C4-2B (cell line): ENCODE data around the gene RPH3AL.
"Not testable (repeated sequence)": the region's sequence is repeated elsewhere in the genome, so short reads cannot be mapped to it uniquely, and the experiment has no call there.

ENCODE experiments used
- H3K27ac ChIP-seq: fragments of 450-650 bp; 2 replicates; pipeline ENCODE4 v1.5.1; 2017
- CTCF ChIP-seq: fragments of 450-650 bp; conservative IDR thresholded peaks from 2 replicates; pipeline ENCODE4 v1.5.1; 2017; ENCODE audit warnings: mild to moderate bottlenecking
- ZFX ChIP-seq: fragments of 450-650 bp; IDR thresholded peaks from 2 replicates; pipeline ENCODE4 v1.6.1; 2017

Gene RPH3AL

GRCh38 chr17:319266-319665 is 33.3 kb downstream of the RPH3AL start:
- no peak for TF ChIP-seq ZFX

GRCh38 chr17:317070-317469 is 35.5 kb downstream of the RPH3AL start:
- H3K27ac ChIP-seq: not testable (repeated sequence)

More at GRCh38 chr17:319266-319665, 33.3 kb downstream of the RPH3AL start:
- H3K27ac ChIP-seq: no peak overlapping the region

- not testable (repeated sequence) for H3K27ac ChIP-seq
These were observed 37.2 kb downstream of the RPH3AL start for GRCh38 chr17:315399-315798.

- H3K27ac ChIP-seq: not testable (repeated sequence)
These were observed 38.0 kb downstream of the RPH3AL start for GRCh38 chr17:314614-314944.

GRCh38 chr17:313911-314613 is 38.5 kb downstream of the RPH3AL start:
- TF ChIP-seq CTCF (no peak), ZFX (no peak)
- no peak overlapping the region for H3K27ac ChIP-seq

GRCh38 chr17:313231-313630 is 39.4 kb downstream of the RPH3AL start:
- no peak overlapping the region for H3K27ac ChIP-seq
- no peak for TF ChIP-seq CTCF
- TF ChIP-seq ZFX: no peak

- TF ChIP-seq CTCF (no peak), ZFX (no peak)
These were observed 40.0 kb downstream of the RPH3AL start for GRCh38 chr17:312476-313148.

GRCh38 chr17:311119-311782 is 41.4 kb downstream of the RPH3AL start:
- TF ChIP-seq CTCF: no peak
- TF ChIP-seq ZFX: no peak
- no peak overlapping the region for H3K27ac ChIP-seq

More at GRCh38 chr17:312476-313148, 40.0 kb downstream of the RPH3AL start:
- H3K27ac ChIP-seq: no peak overlapping the region

GRCh38 chr17:310111-311010 is 42.2 kb downstream of the RPH3AL start:
- H3K27ac ChIP-seq: no peak overlapping the region

More at GRCh38 chr17:310111-311010, 42.2 kb downstream of the RPH3AL start:
- TF ChIP-seq ZFX (no peak), CTCF (no peak)
